K562 (cell line): ENCODE results near the gene ILF3. TPM values are rescaled to one million over a fixed set of nuclear protein-coding genes. Genes with fewer than 3 reads are reported as not detected.

ENCODE experiments used
- ATAC-seq: fragments of 200-7000 bp; cut with Tn5 transposase; 3 replicates; pipeline ENCODE4 v1.9.1; 2020; ENCODE audit warnings: moderate library complexity
- BruUV-seq: library from RNA; stranded (reverse); fragments of 400-500 nt; replicated peaks from 2 replicates; lab custom pipeline; 2021; lab: Mats Ljungman, UMichigan
- CTCF ChIA-PET: fragments of 300-600 bp; formaldehyde crosslinking; extraction: SDS; loops from one replicate; lab custom pipeline; 2021; ENCODE audit warnings: low intra/inter-chr PET ratio; lab: Yijun Ruan, JAX
- POLR2A ChIA-PET: fragments of 300-600, 350-650 bp; sonication (Branson Sonifier 250); formaldehyde crosslinking; extraction: SDS; loops from one replicate; lab custom pipeline; 2021; ENCODE audit warnings: antibody characterized with exemption, inconsistent platforms; lab: Yijun Ruan, JAX
- DNase-seq, 4 experiments: peaks; one replicate each; pipeline versions ENCODE4 v3.0.0 to v3.0.0-alpha.2; 2011 to 2018; ENCODE audit warnings: low spot score in 3 of 4, mixed read lengths in 3 of 4; ENCODE audit errors: extremely low read depth in 1 of 4
- FAIRE-seq: peaks from 2 replicates; lab custom pipeline; 2011; peaks lifted over from hg19 to GRCh38; lab: Jason Lieb, UNC
- H2AFZ ChIP-seq: 2 replicates; pipeline ENCODE4 v1.6.0; 2011; ENCODE audit warnings: low read depth, low read length, control low read depth, inconsistent platforms
- H3K27ac ChIP-seq: fragments of 200-600 bp; 3 replicates; pipeline ENCODE4 v1.8.0; 2011; ENCODE audit warnings: low read depth, mild to moderate bottlenecking, control low read depth, inconsistent platforms, low read length, moderate library complexity, mixed read lengths; ENCODE audit errors: extremely low read depth
- H3K27me3 ChIP-seq, 2 experiments: fragments of 300-600 bp in 1 of 2; 2 replicates in 1 of 2; 3 replicates in 1 of 2; pipeline versions ENCODE4 v1.6.0 to v1.8.0; 2011; ENCODE audit warnings: inconsistent platforms in 2 of 2, low read length in 2 of 2, mild to moderate bottlenecking in 1 of 2, mixed read lengths in 1 of 2, moderate library complexity in 1 of 2; ENCODE audit not compliant: control insufficient read depth in 2 of 2, insufficient read depth in 2 of 2
- H3K36me3 ChIP-seq: fragments of 300-600 bp; 3 replicates; pipeline ENCODE4 v1.8.0; 2011; ENCODE audit warnings: mild to moderate bottlenecking, low read length, inconsistent platforms; ENCODE audit not compliant: control insufficient read depth, insufficient read depth
- H3K4me1 ChIP-seq, 2 experiments: fragments of 200-600 bp in 1 of 2; replicated peaks in 1 of 2; 2 replicates in 1 of 2; 3 replicates in 1 of 2; pipeline versions ENCODE4 v1.5.1 to v1.8.0; 2011; ENCODE audit warnings: inconsistent platforms in 2 of 2, low read length in 2 of 2, mild to moderate bottlenecking in 1 of 2, mixed read lengths in 1 of 2, moderate library complexity in 1 of 2; ENCODE audit not compliant: control insufficient read depth in 2 of 2, insufficient read depth in 2 of 2
- H3K4me2 ChIP-seq: 2 replicates; pipeline ENCODE4 v1.6.1; 2011; ENCODE audit warnings: low read length, control low read depth, inconsistent platforms, mixed read lengths; ENCODE audit not compliant: insufficient read depth
- H3K4me3 ChIP-seq: fragments of 200-600 bp; sonication (generic), shearing (Covaris generic); 2 replicates; pipeline ENCODE4 v1.5.1; 2016; ENCODE audit warnings: control low read depth, inconsistent platforms
- H3K79me2 ChIP-seq: fragments of 200-600 bp; 3 replicates; pipeline ENCODE4 v1.8.0; 2011; ENCODE audit warnings: low read length, inconsistent platforms; ENCODE audit not compliant: control insufficient read depth, insufficient read depth
- H3K9ac ChIP-seq, 2 experiments: 2 replicates each; pipeline versions ENCODE4 v1.6.0 to v1.6.1; 2011; ENCODE audit warnings: low read depth in 2 of 2, low read length in 2 of 2, control low read depth in 1 of 2, inconsistent platforms in 1 of 2, mild to moderate bottlenecking in 1 of 2, mixed read lengths in 1 of 2; ENCODE audit not compliant: insufficient read depth in 1 of 2
- H3K9me1 ChIP-seq: one replicate; pipeline ENCODE4 v1.6.0; 2011; ENCODE audit warnings: inconsistent platforms, mild to moderate bottlenecking, low read length, moderate library complexity; ENCODE audit not compliant: control insufficient read depth, insufficient read depth
- H3K9me3 ChIP-seq: replicated peaks from 2 replicates; pipeline ENCODE4 v1.5.1; 2011; ENCODE audit warnings: low read depth, low read length, inconsistent platforms; ENCODE audit not compliant: control insufficient read depth, insufficient read depth
- H4K20me1 ChIP-seq: replicated peaks from 2 replicates; pipeline ENCODE4 v1.6.1; 2011; ENCODE audit warnings: low read length, inconsistent platforms, mixed read lengths; ENCODE audit not compliant: control insufficient read depth, insufficient read depth
- MBD2 ChIP-seq: sonication (generic); IDR thresholded peaks from 2 replicates; pipeline ENCODE4 v1.6.1; 2016; ENCODE audit warnings: low read depth, borderline replicate concordance
- NFIX ChIP-seq: fragments of 250-450 bp; sonication (Bioruptor Pico); IDR thresholded peaks from 2 replicates; pipeline ENCODE4 v1.4.0; 2020; ENCODE audit warnings: low read depth, mild to moderate bottlenecking, moderate library complexity
- NR3C1 ChIP-seq: sonication (generic); formaldehyde crosslinking; IDR thresholded peaks from 2 replicates; pipeline ENCODE4 v1.8.1; 2022; ENCODE audit warnings: missing genetic modification reagents
- POLR2AphosphoS2 ChIP-seq: IDR thresholded peaks from 2 replicates; pipeline ENCODE4 v1.6.1; 2012; ENCODE audit warnings: low read length, improper control_type of control experiment
- POLR2AphosphoS5 ChIP-seq: IDR thresholded peaks from 2 replicates; pipeline ENCODE4 v1.6.1; 2011; ENCODE audit warnings: mild to moderate bottlenecking, low read depth, low read length, moderate library complexity; ENCODE audit not compliant: control insufficient read depth, insufficient read depth
- POLR2G ChIP-seq: fragments of 200-400 bp; formaldehyde crosslinking; IDR thresholded peaks from 2 replicates; pipeline ENCODE4 v1.6.1; 2017; ENCODE audit warnings: low read depth, mild to moderate bottlenecking, antibody characterized with exemption, low read length, moderate library complexity
- SAP30 ChIP-seq: fragments of 200-600 bp; sonication (generic); IDR thresholded peaks from 2 replicates; pipeline ENCODE4 v1.6.1; 2012; ENCODE audit warnings: borderline replicate concordance, low read depth, mild to moderate bottlenecking, moderate library complexity, low read length, control low read depth, inconsistent platforms; ENCODE audit not compliant: insufficient read depth, poor library complexity, severe bottlenecking
- TARDBP ChIP-seq: fragments of 450-650 bp; IDR thresholded peaks from 2 replicates; pipeline ENCODE4 v1.6.1; 2016
- WGBS: fragments of 100-300 bp; shearing (Covaris generic); methylation state at CpG from one replicate; pipeline ENCODE4 v1.1.6; 2016; ENCODE audit warnings: low coverage, mixed read lengths; ENCODE audit not compliant: insufficient coverage; ENCODE audit errors: missing lambda C conversion rate; 5-methylcytosine and 5-hydroxymethylcytosine counted together
- in situ Hi-C: fragments of 300-500 bp; cut with MboI; formaldehyde crosslinking; loops from 4 replicates; pipeline ENCODE4 v1.15.0; 2018; ENCODE audit warnings: inconsistent platforms, mixed read lengths
- intact Hi-C: fragments of 100-400 bp; cut with micrococcal nuclease; formaldehyde crosslinking; loops from 2 replicates; pipeline ENCODE4 v1.14.2; 2022
- polyA plus RNA-seq, 8 experiments: library from polyadenylated mRNA; depleted of rRNA in 4 of 8; stranded (reverse) in 5 of 8; unstranded in 3 of 8; fragments of >200 nt; fragmentation: Nextera tagmentation in 2 of 8; fragmentation: Illumina TruSeq in 1 of 8; extraction: Ambion mirVana in 2 of 8; extraction: Trizol in 1 of 8; gene quantifications; 2 replicates each; pipeline versions ENCODE4 v1.2.1 to v1.2.3, GENCODE V29; 2011 to 2014; ENCODE audit warnings: inconsistent platforms in 1 of 8, missing spikeins in 1 of 8
- total RNA-seq, 7 experiments: library from RNA; depleted of rRNA in 6 of 7; stranded (reverse); fragments of >200 nt in 6 of 7; fragmentation: Illumina TruSeq in 2 of 7; extraction: Trizol in 2 of 7; gene quantifications; 2 replicates each; pipeline versions ENCODE4 v1.2.1 to v1.2.3, GENCODE V29; 2011 to 2021; ENCODE audit warnings: low replicate concordance in 1 of 7
- TF ChIP-seq, protein P1 (sequence below): sonication (generic); formaldehyde crosslinking; IDR thresholded peaks from 2 replicates; pipeline ENCODE4 v1.8.0; 2022; ENCODE audit warnings: missing genetic modification reagents, mild to moderate bottlenecking, borderline replicate concordance

Gene ILF3
- total and polyA plus RNA-seq, 9 of the 15 experiments (the other 6 are each of a cell fraction or from before 2014, with no cell fraction given): 26.0 to 453 (median 175) TPM

GRCh38 chr19:10691178-10691881, 37.2 kb downstream of the ILF3 start:
- Histone ChIP-seq H2AFZ (no peak overlapping the region), H3K36me3 (peaks cover 64% of the 10 kb centered on the region; the same call in 2 of the 3 replicates), H4K20me1 (peaks cover 41% of the 10 kb centered on the region), H3K4me2 (no peak overlapping the region), H3K4me3 (no peak overlapping the region), H3K4me1 (peaks cover 6 to 30% of the 10 kb centered on the region in 2 experiments; a peak in 4 of 5 replicates), H3K27ac (no peak overlapping the region), H3K9me3 (no peaks in the 10 kb centered on the region), H3K9me1 (peaks cover 9% of the 10 kb centered on the region), H3K79me2 (no peaks in the 10 kb centered on the region), H3K9ac (no peak overlapping the region), H3K27me3 (no peaks in the 10 kb centered on the region)
- CTCF ChIA-PET: no interaction called here
- TF ChIP-seq POLR2AphosphoS2 (0 out of 2 replicates have a peak, but pooled peaks have one; percentile 30), NFIX (no peak)
- FAIRE-seq (no peak), DNase-seq (no peak), ATAC-seq (no peak)
- POLR2A ChIA-PET: interaction anchor here (0.5 to 2.8 kb wide), 6 partner anchors 8 to 190 kb away, joined by 3 to 13 read pairs (median 4); no protein-coding TSS in a partner anchor
- WGBS: 87% methylated on average over 22 of the region's 23 CpGs
- no TSS peak for BruUV-seq
- intact Hi-C loops: no loop called here
- in situ Hi-C loops: no loop called here

GRCh38 chr19:10691883-10692282, 37.7 kb downstream of the ILF3 start:
- Histone ChIP-seq H3K9ac (no peak overlapping the region), H2AFZ (no peak overlapping the region), H3K4me2 (no peak overlapping the region), H3K9me1 (peaks cover 9% of the 10 kb centered on the region), H3K9me3 (no peaks in the 10 kb centered on the region), H3K4me3 (no peak overlapping the region), H4K20me1 (peaks cover 41% of the 10 kb centered on the region), H3K27me3 (peaks cover 3 to 4% of the 10 kb centered on the region in 2 experiments; a peak in 2 of 5 replicates), H3K79me2 (no peaks in the 10 kb centered on the region), H3K36me3 (peaks cover 58% of the 10 kb centered on the region; the same call in 2 of the 3 replicates)
- WGBS: 88% methylated on average over 5 of the region's 5 CpGs
- in situ Hi-C loops: no loop called here
- DNase-seq (no peak), FAIRE-seq (no peak)
- intact Hi-C loops: no loop called here
- no TSS peak for BruUV-seq
- CTCF ChIA-PET: no interaction called here
- TF ChIP-seq POLR2G (peak; percentile 46), SAP30 (no peak), TARDBP (no peak), POLR2AphosphoS5 (peak; percentile 34; the same call in 1 of the 2 replicates), MBD2 (peak; percentile 36; the same call in 1 of the 2 replicates), NR3C1 (CRISPR knock-in tag) (no peak)
- TF ChIP-seq, protein P1, sequence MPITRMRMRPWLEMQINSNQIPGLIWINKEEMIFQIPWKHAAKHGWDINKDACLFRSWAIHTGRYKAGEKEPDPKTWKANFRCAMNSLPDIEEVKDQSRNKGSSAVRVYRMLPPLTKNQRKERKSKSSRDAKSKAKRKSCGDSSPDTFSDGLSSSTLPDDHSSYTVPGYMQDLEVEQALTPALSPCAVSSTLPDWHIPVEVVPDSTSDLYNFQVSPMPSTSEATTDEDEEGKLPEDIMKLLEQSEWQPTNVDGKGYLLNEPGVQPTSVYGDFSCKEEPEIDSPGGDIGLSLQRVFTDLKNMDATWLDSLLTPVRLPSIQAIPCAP (CRISPR knock-in tag): no peak
- TF ChIP-seq, all 486 proteins: peak for 3
- POLR2A ChIA-PET: interaction anchor here (0.5 to 2.8 kb wide), 7 partner anchors 9 to 191 kb away, joined by 3 to 13 read pairs (median 4); no protein-coding TSS in a partner anchor
- ATAC-seq: no peak
- peaks cover 6 to 30% of the 10 kb centered on the region in 2 experiments; a peak in 4 of 5 replicates for H3K4me1 ChIP-seq
- H3K27ac ChIP-seq: no peak overlapping the region
